GM19452 (cell line): ENCODE measurements around the gene OOSP1.
"Not testable (repeated sequence)": the region's sequence is repeated elsewhere in the genome, so short reads cannot be mapped to it uniquely, and the experiment has no call there.

ENCODE experiments used
- ATAC-seq: cut with Tn5 transposase; IDR thresholded peaks from one replicate; pipeline ENCODE4 v1.9.1; 2021; ENCODE audit not compliant: unreplicated experiment

Gene OOSP1, protein sequence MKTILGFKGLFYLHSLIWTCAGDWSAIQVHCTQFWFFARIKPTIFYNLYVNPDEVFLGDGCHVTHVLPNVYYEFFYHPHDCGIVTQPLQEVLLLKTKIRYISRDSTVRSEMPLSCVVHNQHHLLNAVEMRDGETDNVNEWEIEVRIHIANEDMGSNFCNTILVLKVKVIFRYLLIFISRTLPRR

DNA sequence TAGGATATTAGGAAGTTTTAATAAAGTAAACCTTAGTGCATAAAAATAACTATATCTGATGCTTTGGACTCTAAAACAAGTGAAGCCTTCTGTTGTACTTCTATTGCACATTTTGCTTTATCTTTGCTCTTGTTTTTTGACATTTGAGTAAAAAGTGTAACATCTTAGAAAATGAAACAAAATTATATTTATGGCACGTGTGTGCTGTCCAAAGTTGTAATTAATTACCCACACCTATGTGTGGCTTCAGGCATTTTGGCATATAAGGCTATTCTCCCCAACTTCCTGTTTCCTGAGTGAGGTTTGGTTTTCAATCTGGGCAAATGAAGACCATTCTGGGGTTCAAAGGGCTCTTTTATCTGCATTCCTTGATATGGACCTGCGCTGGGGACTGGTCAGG lies at the start of gene OOSP1:
OOSP1 (plus strand) TSS at position 301 of the 400 bp plus-strand sequence; CDS start at position 324, 23 bp downstream.
- ATAC-seq = no peak

DNA sequence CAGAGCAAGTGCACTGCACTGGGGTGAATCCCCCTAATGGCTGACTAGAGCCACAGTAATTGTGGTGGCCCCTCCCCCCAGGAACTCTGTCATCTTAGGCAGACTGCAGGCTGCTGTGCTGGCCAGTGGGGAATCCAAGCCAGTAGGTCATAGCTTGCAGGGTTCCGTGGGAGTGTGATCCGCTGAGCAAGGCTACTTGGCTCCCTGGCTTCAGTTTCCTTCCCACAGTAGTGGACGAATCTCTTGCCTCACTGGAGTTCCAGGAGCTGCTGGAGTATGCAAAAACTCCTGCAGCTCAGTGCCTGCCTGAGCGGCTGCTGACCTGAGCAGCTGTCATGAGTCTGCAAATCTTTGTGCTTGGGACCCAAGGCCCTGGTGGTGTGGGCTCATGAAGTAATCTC lies 46.5 kb upstream of the OOSP1 start:
- ATAC-seq = no peak

DNA sequence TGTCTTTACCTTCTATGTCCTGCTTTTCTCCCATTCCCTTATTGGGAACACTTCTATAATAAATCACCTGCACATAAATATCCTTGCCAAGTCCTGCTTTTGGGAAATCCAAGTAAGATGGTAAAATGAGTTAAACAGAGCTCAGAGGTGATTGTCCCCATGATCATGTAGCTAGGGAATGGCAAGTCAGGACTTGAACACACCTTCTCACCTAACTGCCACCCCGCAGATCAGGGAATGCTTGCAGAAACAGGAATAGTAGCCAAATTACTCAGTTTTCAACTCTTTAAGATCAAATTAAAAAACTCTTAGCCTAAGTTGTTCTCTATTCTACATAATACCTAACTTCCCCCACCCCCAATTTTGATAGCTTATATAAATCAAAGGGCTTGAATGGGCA lies 43.6 kb upstream of the OOSP1 start:
- ATAC-seq = no peak

DNA sequence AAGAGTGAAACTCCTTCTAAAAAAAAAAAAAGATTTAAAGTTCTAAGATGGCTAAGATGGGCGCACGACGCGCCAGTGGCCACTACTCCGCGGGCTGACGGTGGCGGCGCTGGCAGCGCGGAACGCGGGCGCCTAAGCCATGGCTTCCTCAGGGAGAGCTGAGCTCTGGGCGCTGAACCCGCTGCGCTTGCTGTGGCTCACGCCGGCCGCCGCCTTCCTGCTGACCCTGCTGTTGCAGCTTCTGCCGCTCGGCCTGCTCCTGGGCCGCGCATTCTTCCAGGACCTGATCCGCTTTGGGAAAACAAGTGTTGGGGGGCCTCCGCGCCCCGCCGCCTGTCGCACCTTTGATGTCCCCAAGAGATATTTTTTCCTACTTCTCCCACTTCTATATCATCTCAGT lies 40.2 kb upstream of the OOSP1 start:
- ATAC-seq = no peak

DNA sequence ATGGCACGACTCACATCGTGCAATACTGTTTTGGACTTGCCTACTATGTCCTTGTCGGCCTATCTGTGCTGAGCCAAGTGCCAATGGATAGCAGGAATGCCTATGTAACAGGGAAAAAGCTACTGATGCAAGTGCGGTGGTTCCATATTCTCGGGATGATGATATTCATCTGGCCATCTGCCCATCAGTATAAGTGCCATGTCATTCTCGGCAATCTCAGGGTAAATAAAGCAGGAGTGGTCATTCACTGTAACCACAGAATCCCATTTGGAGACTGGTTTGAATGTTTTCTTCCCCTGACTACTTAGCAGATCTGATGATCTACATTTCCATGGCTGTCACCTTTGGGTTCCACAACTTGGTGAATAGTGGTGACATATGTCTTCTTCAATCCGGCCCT lies 39.6 kb upstream of the OOSP1 start:
- no peak for ATAC-seq

DNA sequence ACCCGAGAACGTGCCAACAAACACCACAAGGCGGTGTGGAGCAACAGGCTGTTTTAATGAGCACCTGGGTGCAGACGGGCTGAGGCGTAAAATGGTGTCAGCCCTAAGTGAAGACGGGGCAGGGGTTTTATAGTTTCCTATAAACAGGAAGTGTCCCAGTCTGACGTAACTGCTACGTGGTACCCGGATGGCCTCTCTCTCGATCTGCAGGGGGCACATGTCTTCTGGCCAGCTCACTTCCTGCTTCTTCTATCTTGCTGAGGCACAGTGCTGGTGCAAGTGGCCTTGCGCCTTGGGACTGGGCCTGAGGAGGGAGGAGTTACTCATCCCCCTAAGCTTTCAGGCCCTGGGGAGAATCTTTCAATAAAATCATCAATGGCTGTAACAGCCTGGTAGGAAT lies 38.7 kb upstream of the OOSP1 start:
- no peak for ATAC-seq

DNA sequence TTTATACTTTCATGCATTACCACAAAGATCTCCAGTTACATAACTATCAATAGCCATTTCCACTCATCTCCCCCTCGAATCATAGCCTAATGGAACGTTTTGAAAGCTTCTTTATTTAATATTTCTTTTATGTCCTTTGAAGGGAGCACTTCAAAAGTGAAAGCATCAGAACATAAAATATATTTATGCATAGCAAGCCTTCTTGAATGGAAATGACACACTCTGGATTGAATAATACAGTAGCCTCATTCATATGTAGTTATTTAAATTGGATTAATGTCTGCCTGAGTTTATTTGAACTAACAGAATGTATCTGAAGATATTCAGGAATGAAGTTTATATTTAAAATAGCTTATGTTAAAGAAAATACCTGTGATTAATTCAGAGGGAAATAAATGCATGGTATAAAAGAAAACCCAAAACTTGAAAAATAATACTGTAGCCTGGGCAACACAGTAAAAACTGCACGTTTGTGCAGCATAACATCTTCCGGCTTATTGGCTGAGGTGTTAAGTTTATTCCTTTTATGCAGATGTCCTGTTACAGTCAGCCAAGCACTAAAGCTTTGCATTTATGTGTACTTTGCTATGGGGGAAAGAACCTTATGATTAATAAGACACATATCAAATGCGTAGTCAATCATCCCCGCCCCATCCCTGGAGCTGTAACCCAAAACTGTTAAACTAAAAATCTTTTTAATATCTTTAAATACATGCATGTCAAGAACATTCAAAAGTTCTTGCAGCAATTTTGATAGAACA lies 37.7 kb upstream of the OOSP1 start:
- no peak for ATAC-seq

DNA sequence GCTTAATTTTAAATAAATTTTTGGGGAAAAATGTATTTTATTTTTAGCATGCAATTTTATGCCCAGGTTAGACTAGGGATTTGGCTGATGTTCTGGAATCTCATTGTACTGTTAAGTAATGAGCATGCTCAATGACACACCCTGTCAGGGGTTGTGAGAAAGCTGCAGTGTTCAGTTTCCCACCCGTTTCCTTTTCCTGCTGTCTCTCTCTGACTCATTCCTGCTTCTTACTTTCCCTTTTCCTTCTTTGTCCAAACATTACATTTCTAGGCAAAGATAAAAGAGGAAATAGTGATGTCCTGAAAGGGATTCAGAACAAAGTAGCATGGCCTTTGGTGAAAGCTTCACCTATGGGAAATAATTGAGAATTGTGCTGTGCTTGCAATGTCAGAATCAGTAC lies 36.9 kb upstream of the OOSP1 start:
- no peak for ATAC-seq

DNA sequence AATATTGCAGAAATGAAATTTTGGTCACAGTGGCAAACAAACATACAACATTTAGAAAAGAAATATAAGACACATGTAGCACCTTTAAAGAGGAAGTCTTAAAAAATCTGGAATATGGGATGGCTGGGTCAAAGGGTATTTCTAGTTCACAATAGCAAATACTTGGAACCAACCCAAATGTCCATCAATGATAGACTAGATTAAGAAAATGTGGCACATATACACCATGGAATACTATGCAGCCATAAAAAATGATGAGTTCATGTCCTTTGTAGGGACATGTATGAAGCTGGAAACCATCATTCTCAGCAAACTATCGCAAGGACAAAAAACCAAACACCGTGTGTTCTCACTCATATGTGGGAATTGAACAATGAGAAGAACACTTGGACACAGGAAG lies 34.7 kb upstream of the OOSP1 start:
- not testable (repeated sequence) for ATAC-seq

DNA sequence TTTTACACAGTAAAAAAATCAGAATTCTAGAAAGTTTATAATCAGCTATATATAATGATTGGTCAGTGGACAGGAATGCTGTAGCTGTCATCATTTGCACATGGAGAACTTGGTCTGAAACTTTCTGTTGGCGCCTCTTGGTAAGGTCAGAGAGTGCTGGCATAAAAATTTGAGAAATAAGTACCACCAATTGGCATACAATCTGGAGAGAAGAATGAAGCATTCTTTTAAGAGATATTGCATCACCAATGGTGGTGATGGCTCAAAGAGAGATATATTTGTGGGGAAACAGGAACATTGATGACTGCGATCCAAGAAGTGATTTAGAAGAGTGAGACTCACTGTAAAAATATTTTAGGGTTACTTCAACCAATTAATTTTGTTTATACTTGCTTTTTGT lies 19.8 kb upstream of the OOSP1 start:
- no peak for ATAC-seq

DNA sequence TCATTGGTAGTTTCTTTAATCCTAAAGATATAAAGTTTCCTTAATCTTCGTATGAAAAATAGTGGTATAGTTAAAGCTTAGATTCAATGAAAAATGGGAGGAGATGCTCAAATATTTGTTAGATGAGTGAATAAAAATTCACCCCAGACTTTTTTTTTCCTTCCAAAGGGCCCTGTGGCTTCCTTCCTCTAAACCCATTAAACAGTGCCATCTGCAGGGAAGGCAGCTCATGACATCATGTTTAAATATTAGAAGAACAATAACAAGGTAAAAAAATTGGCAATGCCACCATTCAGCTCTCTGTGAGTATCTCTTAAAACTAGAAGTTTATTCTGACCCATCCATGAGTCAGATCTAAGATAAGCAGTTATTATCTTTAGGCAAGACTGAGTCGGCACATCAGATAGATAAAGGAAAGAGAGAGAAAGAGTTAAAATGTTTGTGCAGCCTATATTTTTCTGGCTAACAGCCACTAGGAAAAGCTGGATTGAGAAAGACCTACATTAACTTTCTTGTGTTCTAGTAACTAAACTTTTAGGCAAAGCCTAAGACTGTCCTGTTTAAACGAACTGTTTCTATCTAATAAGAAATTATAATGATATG lies 19.1 kb upstream of the OOSP1 start:
- ATAC-seq = no peak

DNA sequence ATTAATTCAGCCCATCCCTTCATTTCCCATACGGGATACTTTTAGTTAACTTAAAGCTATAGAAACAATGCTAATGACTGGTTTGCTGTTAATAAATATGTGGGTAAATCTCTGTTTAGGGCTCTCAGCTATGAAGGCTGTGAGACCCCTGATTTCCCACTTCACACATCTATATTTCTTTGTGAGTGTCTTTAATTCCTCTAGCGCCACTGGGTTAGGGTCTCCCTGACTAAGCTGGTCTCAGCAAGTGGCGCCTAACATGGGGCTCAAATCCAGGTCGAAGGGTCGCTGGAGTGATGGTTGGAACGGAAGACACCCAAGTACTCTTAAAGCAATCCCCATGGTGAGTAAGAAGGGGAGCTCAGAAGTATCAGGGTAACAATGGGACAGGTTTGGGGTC lies 14.4 kb upstream of the OOSP1 start:
- ATAC-seq = no peak

DNA sequence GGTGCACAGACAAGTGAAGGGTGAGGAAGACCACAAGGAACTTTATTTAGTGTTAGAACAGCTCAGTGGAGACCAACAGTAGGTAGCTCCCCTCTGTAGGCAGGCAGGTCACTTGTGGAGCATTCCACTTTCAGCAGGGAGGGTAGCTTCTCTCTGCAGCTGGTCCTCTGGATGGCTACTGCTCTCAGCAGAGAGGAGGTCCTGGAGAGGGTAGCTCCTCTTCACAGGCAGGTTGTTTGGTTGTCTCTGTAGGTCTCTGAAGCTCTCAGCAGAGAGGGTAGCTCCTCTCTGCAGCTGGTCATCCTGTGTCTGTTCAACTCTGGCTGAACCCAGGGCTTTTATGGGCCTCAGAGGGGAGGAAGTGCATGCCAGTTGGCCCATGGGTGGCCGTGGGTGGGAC lies 6.5 kb upstream of the OOSP1 start:
- no peak for ATAC-seq

DNA sequence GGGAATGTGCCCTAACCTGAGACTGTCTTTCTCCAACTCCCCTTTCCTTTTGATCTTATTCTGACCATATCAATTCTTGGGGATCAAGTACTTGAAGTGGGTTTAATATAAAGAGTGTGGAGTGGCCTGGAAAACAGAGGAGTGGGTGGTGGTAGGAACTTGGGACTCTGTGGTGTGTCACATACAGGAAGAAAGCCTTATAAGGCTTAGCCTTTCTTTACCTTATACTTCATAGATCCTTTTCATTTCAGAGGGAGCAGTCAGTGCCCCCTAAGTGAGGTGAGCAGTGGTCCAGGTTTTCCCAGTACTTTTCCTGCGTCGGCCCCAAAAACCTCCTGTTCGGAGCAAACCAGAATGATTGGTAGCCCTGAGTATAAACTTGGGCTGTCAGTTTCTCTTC lies 486 bp downstream of the OOSP1 start:
- no peak for ATAC-seq

DNA sequence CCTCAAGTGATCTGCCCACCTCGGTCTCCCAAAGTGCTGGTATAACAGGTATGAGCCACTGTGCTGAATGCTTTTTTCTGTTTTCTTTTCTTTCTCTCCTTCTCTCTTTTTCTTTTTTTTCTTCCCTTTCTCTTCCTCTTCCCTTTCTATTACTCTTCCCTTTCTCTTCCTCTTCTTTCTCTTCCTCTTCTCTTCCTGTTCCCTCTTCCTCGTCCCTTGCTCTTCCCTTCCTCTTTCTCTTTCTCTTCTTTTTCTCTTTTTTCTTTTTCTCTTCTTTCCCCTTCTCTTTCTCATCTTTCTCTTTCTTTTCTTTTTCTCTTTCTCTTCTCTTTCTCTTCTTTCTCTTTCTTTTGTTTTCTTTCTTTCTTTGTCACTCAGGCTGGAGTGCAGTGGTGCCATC lies 1.2 kb downstream of the OOSP1 start:
- no peak for ATAC-seq

DNA sequence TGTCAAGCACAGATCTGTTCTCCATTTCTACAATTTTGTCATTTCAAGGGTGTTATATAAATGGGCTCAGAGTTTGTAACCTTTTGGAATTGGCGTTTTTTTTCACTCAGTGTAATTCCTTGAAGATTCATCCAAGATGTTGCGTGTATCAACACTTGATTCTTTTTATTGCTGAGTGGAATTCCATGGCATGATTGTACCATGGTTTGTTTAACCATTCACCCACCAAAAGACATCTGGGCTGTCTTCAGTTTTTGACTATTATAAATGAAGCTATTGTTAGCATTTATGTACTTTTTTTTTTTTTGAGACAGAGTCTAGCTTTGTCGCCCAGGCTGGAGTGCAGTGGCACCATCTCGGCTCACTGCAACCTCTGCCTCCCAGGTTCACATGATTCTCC lies 2.9 kb downstream of the OOSP1 start:
- ATAC-seq = no peak

DNA sequence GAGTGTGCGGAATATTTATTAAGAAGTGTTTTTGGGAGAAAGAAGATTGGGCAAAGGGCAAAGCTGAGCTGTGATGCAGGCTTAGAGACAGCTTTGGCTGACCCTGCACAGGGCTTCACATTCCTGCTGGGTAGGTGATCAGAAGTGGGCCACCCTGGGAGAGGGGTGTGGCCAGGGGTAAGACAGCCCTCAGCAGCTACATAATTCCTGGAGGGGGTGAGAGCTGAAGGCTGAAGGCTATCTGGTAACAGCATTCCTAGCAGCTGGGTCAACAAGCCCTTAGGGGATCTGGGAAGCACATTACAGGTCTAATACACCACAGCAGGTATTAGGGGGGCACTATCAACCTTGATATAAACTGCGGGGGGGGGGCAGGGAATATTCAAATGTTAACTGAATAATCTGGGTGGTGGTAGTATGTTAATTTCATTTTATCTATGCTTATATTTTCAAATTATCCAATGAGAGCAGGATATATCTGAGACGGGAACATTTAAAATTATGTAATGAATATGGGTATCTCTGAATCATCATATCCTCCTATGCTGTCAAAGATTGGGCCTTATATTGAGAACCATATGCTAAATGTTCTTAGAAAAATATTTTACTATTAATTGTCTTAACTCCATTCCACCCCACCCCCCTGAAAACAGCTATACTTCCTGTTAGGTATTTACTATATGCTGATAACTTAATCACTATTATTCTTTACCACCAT lies 5.9 kb downstream of the OOSP1 start:
- ATAC-seq = no peak

DNA sequence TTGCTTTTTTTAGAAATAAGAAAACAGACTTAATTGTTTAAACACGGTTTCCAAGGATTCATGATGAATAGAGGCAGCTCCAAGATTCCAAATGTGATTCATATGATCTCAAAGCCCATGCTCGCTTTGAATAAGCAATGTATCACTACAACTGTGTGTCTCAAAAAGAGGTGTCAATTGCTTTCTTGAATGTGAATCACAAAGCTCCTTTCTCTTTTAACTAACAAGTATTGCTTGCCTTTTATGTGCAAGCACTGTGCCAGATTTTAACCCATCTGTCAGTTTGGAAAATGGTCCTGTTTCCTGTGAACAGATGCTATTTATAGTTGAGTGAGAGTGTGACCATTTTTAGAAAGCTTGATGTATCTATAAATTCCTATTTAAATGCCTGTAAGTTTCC lies 6.5 kb downstream of the OOSP1 start:
- ATAC-seq = no peak

DNA sequence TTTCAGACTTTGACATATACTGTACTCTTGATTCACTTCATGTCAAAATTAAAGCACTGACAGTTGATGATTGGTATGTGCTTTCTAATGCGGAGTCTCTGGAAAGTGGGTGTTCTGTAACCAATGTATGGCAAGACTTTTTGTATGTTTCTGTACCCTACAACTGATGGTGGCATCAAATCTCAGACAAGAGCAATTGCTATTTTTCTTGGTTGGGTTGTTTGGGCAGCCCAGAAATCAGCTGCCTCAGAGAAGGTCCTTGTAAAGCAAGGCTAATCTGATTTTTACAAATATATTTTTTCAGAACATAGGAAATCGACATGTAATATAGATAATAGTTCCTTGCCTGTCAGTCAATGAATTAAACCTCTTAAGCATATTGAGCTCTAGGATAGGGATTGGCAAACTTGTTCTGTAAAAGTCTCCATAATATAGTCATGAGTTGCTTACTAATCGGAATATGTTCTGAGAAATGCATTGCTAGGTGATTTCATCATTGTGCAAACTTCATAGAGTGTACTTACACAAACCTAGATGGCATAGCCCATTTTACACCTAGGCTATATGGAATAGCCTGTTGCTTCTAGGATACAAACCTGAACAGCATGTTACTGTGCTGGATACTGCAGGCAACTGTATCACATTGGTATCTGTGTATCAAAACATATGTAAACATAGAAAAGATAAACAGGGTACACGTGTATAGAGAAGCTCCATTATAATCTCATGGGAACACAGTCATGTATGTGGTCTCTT lies 15.4 kb downstream of the OOSP1 start:
- no peak for ATAC-seq

DNA sequence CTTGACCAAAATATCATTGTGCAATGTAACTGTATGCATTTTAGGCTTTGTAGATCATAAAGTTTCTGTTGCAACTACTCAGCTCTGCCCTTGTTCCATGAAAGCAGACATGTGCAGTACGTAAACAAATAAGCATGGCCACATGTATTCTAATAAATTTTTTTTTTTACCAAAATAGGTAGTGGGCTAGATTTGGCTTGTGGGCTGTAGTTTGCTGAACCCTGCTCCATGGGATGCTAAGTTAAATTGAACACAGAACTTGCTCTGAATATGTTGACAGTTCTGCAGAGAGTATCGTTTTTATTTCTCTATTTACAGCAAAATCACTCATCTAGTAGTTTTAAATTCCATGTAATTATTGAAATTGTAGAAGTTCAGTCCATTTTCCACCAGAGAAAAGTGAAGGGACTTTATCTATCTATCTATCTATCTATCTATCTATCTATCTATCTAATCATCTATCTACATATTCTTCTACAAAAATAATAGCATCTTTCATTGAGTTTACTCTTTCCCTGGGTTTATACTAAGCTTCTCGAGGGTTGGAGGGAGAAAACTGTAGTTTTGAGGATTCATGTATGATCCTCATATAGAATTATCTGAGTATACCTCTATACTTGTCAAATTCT lies 16.1 kb downstream of the OOSP1 start:
- ATAC-seq = no peak

DNA sequence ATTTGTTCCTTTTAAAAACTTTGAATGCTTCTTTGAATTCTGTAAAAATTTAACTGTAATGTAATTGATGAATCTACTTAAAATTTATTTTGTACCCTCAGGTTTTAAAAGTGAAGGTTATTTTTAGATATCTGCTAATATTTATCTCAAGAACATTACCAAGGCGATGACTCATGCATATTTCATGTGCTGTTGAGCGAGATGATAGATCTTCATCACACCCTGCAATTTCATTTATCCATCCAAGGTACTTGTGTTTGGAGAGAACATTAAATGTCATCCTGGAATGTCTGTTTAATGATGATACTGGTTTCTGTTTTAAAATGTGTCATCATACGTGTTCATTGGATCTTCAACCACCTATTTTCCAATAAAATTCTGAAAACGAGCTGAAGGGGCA lies 18.9 kb downstream of the OOSP1 start:
- ATAC-seq = no peak
